NCI-H1417 (cell line): Measurements from ENCODE around the gene PSPN.

ENCODE experiments used
- DNase-seq, 3 experiments: peaks; one replicate each; lab custom pipeline; 2025; lab: John Stamatoyannopoulos, UW

Gene PSPN

DNA sequence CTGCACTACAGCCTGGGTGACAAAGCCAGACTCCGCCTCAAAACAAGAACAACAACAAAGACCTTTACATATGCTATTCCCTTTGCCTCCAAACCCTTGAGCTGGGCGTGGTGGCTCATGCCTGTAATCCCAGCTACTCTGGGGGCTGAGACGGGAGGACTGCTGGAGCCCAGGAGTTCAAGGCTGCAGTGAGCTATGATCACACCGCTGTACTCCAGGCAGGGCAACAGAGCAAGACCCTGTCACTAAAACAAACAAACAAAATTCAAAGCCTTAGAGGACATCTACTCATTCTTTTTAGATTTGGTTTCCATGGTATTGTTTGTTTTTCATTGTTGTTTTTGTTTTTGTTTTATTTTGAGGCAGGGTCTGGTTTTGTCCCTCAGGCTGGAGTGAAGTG, 50.1 kb downstream of the PSPN start:
- DNase-seq = no peak
